Measurements from ENCODE around the gene PRODH. TPM values are rescaled to one million over a fixed set of nuclear protein-coding genes. Genes with fewer than 3 reads are reported as not detected.
"Not testable (repeated sequence)": the region's sequence is repeated elsewhere in the genome, so short reads cannot be mapped to it uniquely, and the experiment has no call there.

PRODH gene
- total RNA-seq, 1 experiment from 2014 or later: 1.1 TPM

DNA sequence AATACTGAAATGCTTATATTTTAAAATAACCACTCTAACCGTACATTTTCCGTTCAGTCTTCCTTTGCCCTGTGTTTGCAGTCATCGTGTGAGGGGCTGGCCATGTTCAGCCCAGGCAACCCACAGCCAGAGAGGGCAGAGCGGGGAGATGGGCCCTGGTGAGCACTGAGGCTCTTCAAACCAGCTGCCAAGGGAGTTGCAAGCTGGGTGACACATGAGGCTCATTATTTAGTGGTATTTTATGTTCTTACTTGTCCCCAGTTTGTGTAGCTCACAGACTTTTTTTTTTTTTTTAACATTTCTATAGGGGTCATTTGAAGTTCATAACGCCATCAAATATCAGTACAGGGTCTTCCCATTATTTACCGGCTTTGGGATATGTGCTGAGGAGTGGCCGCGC, 48.0 kb downstream of the PRODH start:
- Histone ChIP-seq H3K36me3 (ENCODE audit: low read depth) (no peaks in the 10 kb centered on the region), H4K20me1 (ENCODE audit: insufficient read depth) (no peaks in the 10 kb centered on the region), H3K9me2 (ENCODE audit: insufficient read depth) (no peaks in the 10 kb centered on the region), H3K27me3 (ENCODE audit: insufficient read depth, low read depth) (no peaks in the 10 kb centered on the region), H3F3A (ENCODE audit: insufficient read depth, low read depth) (no peaks in the 10 kb centered on the region), H3K4me1 (replicated peaks; ENCODE audit: insufficient read depth) (no peaks in the 10 kb centered on the region), H3K27ac (no peak overlapping the region), H3K4me3 (no peak overlapping the region), H3K79me2 (ENCODE audit: low read depth) (no peaks in the 10 kb centered on the region), H2AFZ (no peak overlapping the region), H3K4me2 (no peak overlapping the region), H3K9me3 (ENCODE audit: insufficient read depth, low read depth) (no peaks in the 10 kb centered on the region)
- no peak for TF ChIP-seq EZH2 (IDR thresholded peaks at IDR 0.05; ENCODE audit: low read depth)
- TF ChIP-seq, protein P1, sequence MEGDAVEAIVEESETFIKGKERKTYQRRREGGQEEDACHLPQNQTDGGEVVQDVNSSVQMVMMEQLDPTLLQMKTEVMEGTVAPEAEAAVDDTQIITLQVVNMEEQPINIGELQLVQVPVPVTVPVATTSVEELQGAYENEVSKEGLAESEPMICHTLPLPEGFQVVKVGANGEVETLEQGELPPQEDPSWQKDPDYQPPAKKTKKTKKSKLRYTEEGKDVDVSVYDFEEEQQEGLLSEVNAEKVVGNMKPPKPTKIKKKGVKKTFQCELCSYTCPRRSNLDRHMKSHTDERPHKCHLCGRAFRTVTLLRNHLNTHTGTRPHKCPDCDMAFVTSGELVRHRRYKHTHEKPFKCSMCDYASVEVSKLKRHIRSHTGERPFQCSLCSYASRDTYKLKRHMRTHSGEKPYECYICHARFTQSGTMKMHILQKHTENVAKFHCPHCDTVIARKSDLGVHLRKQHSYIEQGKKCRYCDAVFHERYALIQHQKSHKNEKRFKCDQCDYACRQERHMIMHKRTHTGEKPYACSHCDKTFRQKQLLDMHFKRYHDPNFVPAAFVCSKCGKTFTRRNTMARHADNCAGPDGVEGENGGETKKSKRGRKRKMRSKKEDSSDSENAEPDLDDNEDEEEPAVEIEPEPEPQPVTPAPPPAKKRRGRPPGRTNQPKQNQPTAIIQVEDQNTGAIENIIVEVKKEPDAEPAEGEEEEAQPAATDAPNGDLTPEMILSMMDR (conservative IDR thresholded peaks at IDR 0.05): no peak
- POLR2A ChIA-PET (ENCODE audit: unreplicated experiment): no interaction called here
- no peak for DNase-seq
- CTCF ChIA-PET: no interaction called here
- intact Hi-C loops (cut with micrococcal nuclease; ENCODE audit: unreplicated experiment): no loop called here
- no TSS peak for BruUV-seq (replicated peaks)

DNA sequence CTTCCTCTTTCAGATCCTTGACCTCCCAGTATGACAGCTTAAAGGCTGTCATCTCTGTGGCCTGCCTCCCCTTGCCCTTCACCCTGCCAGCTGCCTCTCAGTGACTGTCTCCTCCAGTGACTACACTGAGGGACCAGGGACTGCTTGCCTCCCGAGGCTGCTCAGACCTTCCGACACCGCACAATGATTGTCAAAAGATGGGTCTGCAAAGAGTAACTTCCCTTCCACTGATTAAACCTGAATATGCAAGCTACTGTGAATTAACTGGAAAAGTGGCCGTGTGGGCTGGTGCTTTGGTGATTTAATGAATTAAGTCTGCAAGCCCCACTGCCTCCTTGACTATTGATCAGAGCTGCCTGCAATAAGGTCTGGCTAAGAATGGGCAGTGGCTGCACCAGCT, 51.6 kb downstream of the PRODH start:
- H2AFZ ChIP-seq; BruUV-seq (replicated peaks); H3K79me2 ChIP-seq (ENCODE audit: low read depth); H3K4me2 ChIP-seq; H3K4me1 ChIP-seq (replicated peaks; ENCODE audit: insufficient read depth); CTCF ChIA-PET; H3K9me3 ChIP-seq (ENCODE audit: insufficient read depth, low read depth); H4K20me1 ChIP-seq (ENCODE audit: insufficient read depth); H3K27ac ChIP-seq; H3K36me3 ChIP-seq (ENCODE audit: low read depth); intact Hi-C loops (cut with micrococcal nuclease; ENCODE audit: unreplicated experiment); POLR2A ChIA-PET (ENCODE audit: unreplicated experiment); H3K27me3 ChIP-seq (ENCODE audit: insufficient read depth, low read depth); H3K9me2 ChIP-seq (ENCODE audit: insufficient read depth); DNase-seq; H3K4me3 ChIP-seq; H3F3A ChIP-seq (ENCODE audit: insufficient read depth, low read depth): not testable (repeated sequence)

- H3K4me3 ChIP-seq; H3F3A ChIP-seq (ENCODE audit: insufficient read depth, low read depth); H3K4me1 ChIP-seq (replicated peaks; ENCODE audit: insufficient read depth); H4K20me1 ChIP-seq (ENCODE audit: insufficient read depth); BruUV-seq (replicated peaks); CTCF ChIA-PET; H3K9me3 ChIP-seq (ENCODE audit: insufficient read depth, low read depth); H3K36me3 ChIP-seq (ENCODE audit: low read depth); intact Hi-C loops (cut with micrococcal nuclease; ENCODE audit: unreplicated experiment); POLR2A ChIA-PET (ENCODE audit: unreplicated experiment); H2AFZ ChIP-seq; H3K79me2 ChIP-seq (ENCODE audit: low read depth); H3K9me2 ChIP-seq (ENCODE audit: insufficient read depth); H3K4me2 ChIP-seq; H3K27me3 ChIP-seq (ENCODE audit: insufficient read depth, low read depth); H3K27ac ChIP-seq; DNase-seq: not testable (repeated sequence)
Measured at GRCh38 chr22:18881260-18881659, 54.8 kb downstream of the PRODH start.

Other genes starting within 250 kb of the PRODH start
- gene DGCR6, start 30.0 kb downstream of the PRODH start, total RNA-seq (2021): 0.63 and 1.4 TPM in 2 replicates
- 35.1 and 37.6 TPM in 2 replicates for gene DGCR2, start 186.1 kb upstream of the PRODH start, total RNA-seq (2021)
- gene TSSK2, start 195.0 kb upstream of the PRODH start, total RNA-seq (2021): not detected in 2 replicates
- gene ESS2, start 208.4 kb upstream of the PRODH start, total RNA-seq (2021): 10.3 and 14.6 TPM in 2 replicates
- gene GSC2, start 214.0 kb upstream of the PRODH start, total RNA-seq (2021): not detected in 2 replicates
- 79.1 and 79.9 TPM in 2 replicates for gene SLC25A1, start 242.4 kb upstream of the PRODH start, total RNA-seq (2021)

Measured in PC-9 (cell line).